MCF 10A (cell line): Measurements from ENCODE around the gene ATL3. TPM values are rescaled to one million over a fixed set of nuclear protein-coding genes. Genes with fewer than 3 reads are reported as not detected.

Experiments used
- BruUV-seq: library from RNA; stranded (reverse); fragments of 400-500 nt; replicated peaks from 2 replicates; lab custom pipeline; 2021; lab: Mats Ljungman, UMichigan
- CTCF ChIA-PET: fragments of 300-600 bp; sonication (Branson Sonifier 250); formaldehyde crosslinking; extraction: SDS; loops from one replicate; lab custom pipeline; 2021; ENCODE audit warnings: antibody characterized with exemption, inconsistent platforms; lab: Yijun Ruan, JAX
- POLR2A ChIA-PET: fragments of 300-600, 350-650 bp; sonication (Branson Sonifier 250); formaldehyde crosslinking; extraction: SDS; loops from one replicate; lab custom pipeline; 2020; ENCODE audit warnings: antibody characterized with exemption, inconsistent platforms; lab: Yijun Ruan, JAX
- DNase-seq: peaks from one replicate; pipeline ENCODE4 v3.0.0-alpha.2; 2018; ENCODE audit not compliant: unreplicated experiment
- H3K27ac Mint-ChIP-seq: one replicate; pipeline ENCODE4 v1.8.0; 2022; ENCODE audit warnings: mild to moderate bottlenecking, low read depth, mixed read lengths; ENCODE audit not compliant: unreplicated experiment
- H3K27me3 Mint-ChIP-seq: one replicate; pipeline ENCODE4 v1.8.0; 2022; ENCODE audit warnings: mixed read lengths; ENCODE audit not compliant: insufficient read depth, unreplicated experiment
- H3K36me3 Mint-ChIP-seq: one replicate; pipeline ENCODE4 v1.8.0; 2022; ENCODE audit warnings: mild to moderate bottlenecking, moderate library complexity, mixed read lengths; ENCODE audit not compliant: insufficient read depth, unreplicated experiment
- H3K4me1 Mint-ChIP-seq: one replicate; pipeline ENCODE4 v1.8.0; 2022; ENCODE audit warnings: mixed read lengths; ENCODE audit not compliant: insufficient read depth, unreplicated experiment
- H3K4me3 Mint-ChIP-seq: one replicate; pipeline ENCODE4 v1.8.0; 2022; ENCODE audit warnings: mild to moderate bottlenecking, moderate library complexity, mixed read lengths; ENCODE audit not compliant: unreplicated experiment
- H3K9me3 Mint-ChIP-seq: one replicate; pipeline ENCODE4 v1.8.0; 2022; ENCODE audit warnings: mixed read lengths; ENCODE audit not compliant: unreplicated experiment
- intact Hi-C: fragments of 100-400 bp; cut with micrococcal nuclease; formaldehyde crosslinking; loops from 2 replicates; pipeline ENCODE4 v1.14.1; 2022
- total RNA-seq: library from RNA; stranded (reverse); gene quantifications from 2 replicates; pipeline ENCODE4 v1.2.3, GENCODE V29; 2022
- TF ChIP-seq, protein P1 (sequence below): fragments of 200-600 bp; IDR thresholded peaks from one replicate; pipeline ENCODE4 v1.8.0; 2022; ENCODE audit warnings: antibody characterized with exemption, mild to moderate bottlenecking; ENCODE audit not compliant: unreplicated experiment

ATL3 gene
- total RNA-seq, 1 experiment from 2014 or later: 74.0 TPM

DNA sequence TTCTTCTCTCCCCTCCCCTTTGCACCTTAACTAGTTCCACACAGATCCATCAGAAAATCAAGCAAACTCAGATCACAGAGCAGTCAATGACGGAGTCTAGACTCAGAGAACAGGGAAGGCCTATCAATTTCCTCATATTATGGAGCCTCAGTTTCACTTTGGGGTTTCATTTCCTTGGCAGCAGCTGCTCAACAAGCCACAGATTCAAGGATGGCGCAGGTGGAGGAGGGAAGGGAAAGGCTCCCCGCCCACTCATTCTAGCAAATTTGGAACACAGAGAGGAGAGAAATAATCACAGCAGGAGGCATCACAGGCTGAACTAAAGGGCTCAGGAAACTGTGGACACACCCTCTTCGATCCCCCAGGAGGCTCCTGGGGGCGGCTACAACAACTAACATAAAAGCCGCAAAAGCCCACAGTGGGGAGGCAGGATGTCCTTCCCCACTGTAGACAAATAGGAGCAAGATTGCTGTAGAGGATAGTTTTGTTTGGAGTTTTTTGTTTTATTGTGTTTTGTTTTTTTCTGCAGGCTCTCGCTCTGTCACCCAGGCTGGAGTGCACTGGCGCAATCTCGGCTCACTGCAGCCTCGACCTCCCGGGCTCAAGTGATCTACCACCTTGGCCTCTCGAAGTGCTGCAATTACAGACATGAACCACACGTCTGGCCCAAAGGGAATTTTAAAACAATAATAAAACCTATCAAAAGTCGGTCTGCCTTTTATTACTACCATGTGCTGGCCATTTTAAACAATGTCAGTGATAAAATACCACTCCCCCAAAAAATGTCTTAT, 60.4 kb downstream of the ATL3 start:
- no peak for DNase-seq
- H3K27ac Mint-ChIP-seq: peak overlapping the region; percentile 59
- BruUV-seq: no TSS peak
- no peaks in the 10 kb centered on the region for H3K27me3 Mint-ChIP-seq
- TF ChIP-seq, protein P1, sequence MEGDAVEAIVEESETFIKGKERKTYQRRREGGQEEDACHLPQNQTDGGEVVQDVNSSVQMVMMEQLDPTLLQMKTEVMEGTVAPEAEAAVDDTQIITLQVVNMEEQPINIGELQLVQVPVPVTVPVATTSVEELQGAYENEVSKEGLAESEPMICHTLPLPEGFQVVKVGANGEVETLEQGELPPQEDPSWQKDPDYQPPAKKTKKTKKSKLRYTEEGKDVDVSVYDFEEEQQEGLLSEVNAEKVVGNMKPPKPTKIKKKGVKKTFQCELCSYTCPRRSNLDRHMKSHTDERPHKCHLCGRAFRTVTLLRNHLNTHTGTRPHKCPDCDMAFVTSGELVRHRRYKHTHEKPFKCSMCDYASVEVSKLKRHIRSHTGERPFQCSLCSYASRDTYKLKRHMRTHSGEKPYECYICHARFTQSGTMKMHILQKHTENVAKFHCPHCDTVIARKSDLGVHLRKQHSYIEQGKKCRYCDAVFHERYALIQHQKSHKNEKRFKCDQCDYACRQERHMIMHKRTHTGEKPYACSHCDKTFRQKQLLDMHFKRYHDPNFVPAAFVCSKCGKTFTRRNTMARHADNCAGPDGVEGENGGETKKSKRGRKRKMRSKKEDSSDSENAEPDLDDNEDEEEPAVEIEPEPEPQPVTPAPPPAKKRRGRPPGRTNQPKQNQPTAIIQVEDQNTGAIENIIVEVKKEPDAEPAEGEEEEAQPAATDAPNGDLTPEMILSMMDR: no peak
- CTCF ChIA-PET: no interaction called here
- POLR2A ChIA-PET: no interaction called here
- peaks cover 32% of the 10 kb centered on the region for H3K4me1 Mint-ChIP-seq
- intact Hi-C loops: no loop called here
- no peak overlapping the region for H3K4me3 Mint-ChIP-seq
- H3K9me3 Mint-ChIP-seq: no peaks in the 10 kb centered on the region
- no peaks in the 10 kb centered on the region for H3K36me3 Mint-ChIP-seq

DNA sequence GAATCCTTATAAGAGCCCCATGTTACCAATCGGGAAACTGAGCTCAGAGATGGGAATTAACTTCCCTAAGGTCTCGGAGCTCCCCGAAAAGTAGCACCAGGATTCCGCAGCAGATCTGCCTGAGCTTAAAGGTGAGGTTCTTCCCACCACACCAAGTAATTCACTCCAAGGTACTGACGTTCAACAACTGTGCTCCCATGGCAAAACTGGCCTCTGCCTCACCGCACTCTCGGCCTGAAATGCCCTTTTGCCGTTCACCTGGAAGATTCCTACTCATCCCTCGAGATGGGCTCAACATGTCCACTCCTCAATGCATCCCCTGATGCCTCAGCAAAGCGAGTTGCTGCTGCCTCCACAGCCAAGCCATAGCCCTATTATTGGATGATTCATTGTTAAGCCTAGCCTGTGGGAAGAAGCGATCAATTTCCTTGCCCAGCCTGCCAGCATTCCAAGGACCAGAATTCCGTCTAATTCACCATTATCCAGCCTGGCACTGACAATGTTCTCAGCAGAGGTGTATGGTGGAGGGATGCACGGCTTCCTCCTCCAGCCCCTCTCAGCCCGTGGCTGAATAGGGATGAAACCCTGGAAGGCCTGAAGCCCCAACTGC, 61.1 kb downstream of the ATL3 start:
- CTCF ChIA-PET: interaction anchor here (1.1 to 1.5 kb wide), 2 partner anchors 29 to 131 kb away, joined by 3 to 5 read pairs; no protein-coding TSS in a partner anchor
- H3K27ac Mint-ChIP-seq: peak overlapping the region; percentile 59
- no peak for DNase-seq
- BruUV-seq: no TSS peak
- no peaks in the 10 kb centered on the region for H3K36me3 Mint-ChIP-seq
- H3K27me3 Mint-ChIP-seq: no peaks in the 10 kb centered on the region
- peaks cover 32% of the 10 kb centered on the region for H3K4me1 Mint-ChIP-seq
- POLR2A ChIA-PET: interaction anchor here (0.7 to 1.5 kb wide), 2 partner anchors 17 to 20 kb away, joined by 3 read pairs; no protein-coding TSS in a partner anchor
- intact Hi-C loops: no loop called here
- no peak overlapping the region for H3K4me3 Mint-ChIP-seq
- TF ChIP-seq, protein P1: no peak
- H3K9me3 Mint-ChIP-seq: no peaks in the 10 kb centered on the region

DNA sequence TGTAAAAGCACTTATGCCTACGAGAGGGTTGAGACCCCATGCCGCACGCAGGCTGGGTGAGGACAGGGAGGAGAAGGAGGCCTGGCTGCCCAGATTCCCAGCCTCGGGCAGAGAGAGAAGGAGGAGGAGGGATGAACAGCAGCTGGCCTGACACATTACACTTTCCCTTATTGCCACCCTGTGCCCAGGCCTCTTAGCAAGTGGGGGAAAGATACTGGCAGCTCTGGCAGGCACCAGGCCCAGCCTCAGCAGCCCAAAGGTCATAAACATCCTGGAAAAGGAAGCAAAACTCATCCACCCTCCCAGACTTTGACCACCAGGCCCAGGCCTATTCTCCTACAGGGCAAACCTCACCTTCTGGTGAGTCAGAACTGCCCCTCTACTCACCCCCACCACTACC, 61.6 kb downstream of the ATL3 start:
- DNase-seq: no peak
- CTCF ChIA-PET: interaction anchor here (0.6 to 1.5 kb wide), 3 partner anchors 29 to 130 kb away, joined by 3 to 5 read pairs (median 4); no protein-coding TSS in a partner anchor
- Mint-ChIP-seq H3K4me3 (no peak overlapping the region), H3K9me3 (no peaks in the 10 kb centered on the region), H3K36me3 (no peaks in the 10 kb centered on the region), H3K27ac (no peak overlapping the region), H3K4me1 (peaks cover 32% of the 10 kb centered on the region), H3K27me3 (no peaks in the 10 kb centered on the region)
- BruUV-seq: no TSS peak
- TF ChIP-seq, protein P1: no peak
- POLR2A ChIA-PET: interaction anchor here (0.7 to 1.5 kb wide), 2 partner anchors 18 to 20 kb away, joined by 3 read pairs; no protein-coding TSS in a partner anchor
- intact Hi-C loops: no loop called here
